H1 (cell line): ENCODE measurements around the gene SCN7A.
"Not testable (repeated sequence)": the region's sequence is repeated elsewhere in the genome, so short reads cannot be mapped to it uniquely, and the experiment has no call there.

Experiments used
- CEBPB ChIP-seq: IDR thresholded peaks from 2 replicates; pipeline ENCODE4 v1.6.1; 2012; ENCODE audit warnings: low read depth, low read length
- CHD7 ChIP-seq: fragments of 300-600 bp; sonication (generic); IDR thresholded peaks from 2 replicates; pipeline ENCODE4 v1.7.1; 2012; ENCODE audit warnings: low read length, moderate library complexity, mild to moderate bottlenecking, inconsistent platforms; ENCODE audit not compliant: insufficient replicate concordance
- POLR2A ChIP-seq, 2 experiments: IDR thresholded peaks; 1 replicate in 1 of 2; 2 replicates in 1 of 2; pipeline ENCODE4 v1.6.1; 2011; ENCODE audit warnings: low read depth in 2 of 2, low read length in 2 of 2, mild to moderate bottlenecking in 2 of 2; ENCODE audit errors: control extremely low read depth in 1 of 2
- POLR2AphosphoS5 ChIP-seq: IDR thresholded peaks from 2 replicates; pipeline ENCODE4 v1.6.1; 2011; ENCODE audit warnings: low read depth, low read length
- RAD21 ChIP-seq, 2 experiments: IDR thresholded peaks in 1 of 2; conservative IDR thresholded peaks in 1 of 2; 2 replicates each; pipeline ENCODE4 v1.6.1; 2011; ENCODE audit warnings: low read depth in 2 of 2, low read length in 2 of 2, improper control_type of control experiment in 1 of 2, inconsistent platforms in 1 of 2, mild to moderate bottlenecking in 1 of 2, moderate library complexity in 1 of 2
- TCF12 ChIP-seq: IDR thresholded peaks from 2 replicates; pipeline ENCODE4 v1.6.1; 2011; ENCODE audit warnings: low read depth, mild to moderate bottlenecking, low read length

DNA sequence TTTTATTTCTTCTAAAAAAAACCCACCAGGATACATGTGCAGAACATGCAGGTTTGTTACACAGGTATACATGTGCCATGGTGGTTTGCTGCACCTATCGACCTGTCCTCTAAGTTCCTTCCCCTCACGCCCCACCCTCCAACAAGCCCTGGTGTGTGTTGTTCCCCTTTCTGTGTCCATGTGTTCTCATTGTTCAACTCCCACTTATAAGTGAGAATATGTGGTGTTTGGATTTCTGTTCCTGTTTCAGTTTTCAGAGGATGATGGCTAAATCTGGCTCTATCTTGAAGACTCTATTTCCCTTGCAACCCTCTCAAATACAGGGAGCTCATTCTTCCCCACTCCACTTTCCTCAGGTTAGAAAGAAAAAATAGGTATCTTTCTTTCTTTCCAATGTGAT lies 86.3 kb downstream of the SCN7A start:
- not testable (repeated sequence) for TF ChIP-seq POLR2AphosphoS5; TCF12; CEBPB; POLR2A (IDR thresholded peaks at IDR 0.05; ENCODE audit: control extremely low read depth in 1 of 2, low read depth in 2 of 2, low read length in 2 of 2); CHD7; RAD21 (IDR thresholded peaks at IDR 0.05 in 1 of 2, conservative IDR thresholded peaks at IDR 0.05 in 1 of 2; ENCODE audit: low read depth in 2 of 2, low read length in 2 of 2)
